ENCODE data around the gene MECP2.
"Not testable (repeated sequence)": the region's sequence is repeated elsewhere in the genome, so short reads cannot be mapped to it uniquely, and the experiment has no call there.

Gene MECP2

GRCh38 chrX:154015581-154016264 is 81.8 kb downstream of the MECP2 start:
- no peak for DNase-seq

DNA sequence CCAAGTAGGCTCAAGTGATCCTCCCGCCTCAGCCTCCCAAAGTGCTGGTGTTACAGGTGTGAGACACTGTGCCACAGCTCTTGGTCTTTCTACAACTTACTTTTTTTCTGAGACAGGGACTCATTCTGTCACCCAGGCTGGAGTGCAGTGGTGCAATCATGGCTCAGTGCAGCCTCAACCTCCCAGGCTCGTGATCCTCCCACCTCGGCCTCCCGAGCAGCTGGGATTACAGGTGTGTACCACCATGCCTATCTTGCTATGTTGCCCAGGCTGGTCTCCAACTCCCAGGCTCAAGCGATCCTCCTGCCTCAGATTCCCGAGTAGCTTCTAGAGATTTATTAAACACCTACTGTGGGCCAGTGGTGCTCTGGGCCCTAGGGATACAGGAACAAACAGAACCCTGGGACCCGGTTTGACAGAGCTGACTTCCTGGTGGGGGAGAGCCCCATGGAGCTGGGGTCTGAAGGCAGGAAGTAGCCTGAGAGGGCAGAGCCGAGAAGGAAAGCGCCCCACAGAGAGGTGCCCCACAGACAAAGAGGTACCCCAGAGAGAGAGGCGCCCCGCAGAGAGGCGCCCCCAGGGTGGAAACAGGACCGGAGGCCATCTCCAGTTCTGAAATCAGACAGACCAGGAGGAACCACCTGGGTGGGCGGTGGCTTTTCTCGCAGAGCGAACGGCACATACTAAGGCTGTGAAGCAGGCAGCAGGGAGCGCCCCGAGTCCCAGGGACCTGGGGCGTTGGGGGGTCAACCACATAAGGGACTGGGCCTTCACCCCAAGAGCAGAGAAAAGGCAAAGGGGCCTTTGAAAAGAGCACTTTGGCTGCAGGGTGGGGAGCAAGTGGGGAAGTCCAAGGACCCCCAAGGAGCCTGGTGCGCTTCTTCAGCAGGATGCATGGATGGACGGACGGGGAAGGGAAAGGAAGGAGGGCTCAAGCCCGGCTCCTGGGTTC is 82.8 kb downstream of the MECP2 start:
- DNase-seq, result no peak

- peak; percentile 52 for DNase-seq
These were observed 83.7 kb downstream of the MECP2 start for GRCh38 chrX:154013614-154014360.

- no peak for DNase-seq
These were observed 84.5 kb downstream of the MECP2 start for GRCh38 chrX:154013001-154013421.

DNA sequence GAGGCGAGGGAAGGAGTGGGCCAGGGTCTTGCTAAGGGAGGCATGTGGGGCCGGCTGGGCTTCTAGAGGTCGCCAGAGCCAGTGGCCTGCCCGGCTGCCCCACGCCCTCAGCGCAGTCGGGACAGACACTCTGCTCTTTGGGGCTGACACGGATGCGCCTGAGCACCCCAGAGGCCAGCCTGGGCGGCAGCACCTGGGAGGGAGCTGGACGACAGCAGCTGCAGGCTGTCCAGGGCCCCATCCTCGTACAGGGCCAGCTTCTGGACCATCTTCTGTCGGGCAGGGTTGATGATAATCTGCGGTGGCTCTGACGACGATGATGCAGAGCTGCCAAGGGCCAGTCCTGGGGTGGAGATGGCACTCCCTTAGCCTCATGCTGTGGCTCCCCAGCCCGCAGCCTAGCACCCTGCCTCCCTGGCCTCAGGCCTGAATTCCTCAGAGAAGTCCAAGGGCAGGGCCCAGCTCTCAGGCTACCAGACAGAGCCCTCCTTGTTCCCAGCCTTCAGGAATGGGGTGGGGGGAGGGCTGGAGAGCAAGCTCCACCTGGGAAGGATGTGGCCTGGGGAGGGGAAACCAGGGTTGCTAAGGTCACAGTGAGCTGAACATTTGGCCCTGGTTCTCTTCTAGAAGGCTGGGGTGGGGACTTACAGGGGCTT is 85.1 kb downstream of the MECP2 start:
- no peak for DNase-seq

DNA sequence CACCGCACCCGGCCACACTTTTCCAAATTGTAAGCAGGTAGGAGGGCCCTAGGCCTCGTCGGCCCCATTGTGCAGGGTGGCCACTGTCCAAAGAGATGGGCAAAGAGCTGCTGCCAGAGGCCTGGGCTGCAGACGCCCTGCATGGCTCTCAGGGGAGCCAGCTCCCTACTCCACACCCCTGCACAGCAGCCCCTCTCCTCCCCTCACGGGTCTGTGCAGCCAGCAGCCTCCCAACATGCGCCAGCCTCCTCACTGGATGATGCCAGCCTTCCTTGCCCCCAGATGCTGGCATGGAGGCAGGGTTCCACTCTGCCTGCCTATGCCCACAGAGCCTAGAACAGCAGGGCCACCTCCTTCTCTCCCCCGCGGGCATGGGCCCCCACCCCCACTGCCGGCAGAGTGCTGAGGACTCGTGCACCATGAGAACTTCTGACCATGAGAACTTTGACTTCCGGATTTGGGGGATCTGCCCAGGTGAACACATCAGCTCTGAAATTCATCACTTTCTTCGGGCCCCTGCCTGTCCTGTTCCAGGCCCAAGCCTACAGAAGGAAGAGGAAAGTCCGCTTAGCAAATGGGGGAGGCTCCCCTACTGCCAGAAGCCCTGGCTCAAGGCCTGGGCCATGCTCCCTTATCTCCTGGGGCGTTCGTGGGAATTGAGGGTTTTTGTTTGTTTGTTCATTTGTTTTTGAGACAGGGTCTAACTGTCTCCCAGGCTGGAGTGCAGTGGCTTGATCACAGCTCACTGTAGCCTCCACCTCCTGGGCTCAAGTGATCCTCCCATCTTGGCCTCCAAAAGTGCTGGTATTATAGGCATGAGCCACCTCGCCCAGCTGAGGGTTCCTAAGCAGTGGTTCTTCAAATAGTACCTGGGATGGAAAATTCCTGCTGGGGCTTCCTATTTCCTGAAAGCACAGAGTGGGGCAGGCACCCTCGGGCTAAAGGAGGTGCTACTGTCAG is 85.9 kb downstream of the MECP2 start:
- no peak for DNase-seq

DNA sequence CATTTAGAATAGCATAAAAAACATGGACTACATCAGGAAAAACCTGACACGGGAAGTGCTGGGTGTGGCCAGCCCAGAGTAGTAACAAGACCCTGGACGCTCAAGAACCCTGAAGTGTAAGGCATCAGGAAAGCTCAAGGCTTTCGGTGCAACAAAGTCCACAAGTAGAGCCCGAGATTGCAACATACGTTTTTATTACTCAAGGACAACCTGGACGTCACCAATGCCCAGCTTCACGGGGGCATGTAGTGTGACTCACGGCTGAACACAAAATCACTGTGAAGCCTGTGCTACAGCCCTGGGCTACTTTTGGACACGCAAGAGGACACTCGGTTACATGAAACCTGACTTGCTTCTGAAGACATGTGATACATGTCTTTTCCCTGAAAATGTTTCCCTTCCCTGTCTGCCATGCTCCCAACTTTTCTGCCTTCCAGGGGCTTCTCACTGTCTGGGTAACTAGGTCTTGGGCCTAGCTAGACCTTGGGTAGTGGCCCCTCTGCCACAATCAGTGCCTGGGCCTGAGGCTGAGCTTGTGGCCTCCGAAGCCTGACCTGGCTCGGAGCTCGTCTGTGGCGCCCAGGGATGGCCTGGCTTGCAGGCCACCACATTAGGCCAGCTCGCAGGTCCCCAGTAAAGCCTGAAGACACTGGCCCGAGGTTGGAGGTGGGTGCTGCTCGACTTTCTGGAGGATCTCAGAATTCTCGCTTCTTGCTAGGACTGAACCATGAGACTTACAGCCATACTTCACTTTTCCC is 87.0 kb downstream of the MECP2 start:
- DNase-seq, result no peak

GRCh38 chrX:154008521-154008920 is 89.0 kb downstream of the MECP2 start:
- DNase-seq, result no peak

GRCh38 chrX:154006947-154007346 is 90.6 kb downstream of the MECP2 start:
- no peak for DNase-seq

GRCh38 chrX:154004315-154004714 is 93.2 kb downstream of the MECP2 start:
- no peak for DNase-seq

DNA sequence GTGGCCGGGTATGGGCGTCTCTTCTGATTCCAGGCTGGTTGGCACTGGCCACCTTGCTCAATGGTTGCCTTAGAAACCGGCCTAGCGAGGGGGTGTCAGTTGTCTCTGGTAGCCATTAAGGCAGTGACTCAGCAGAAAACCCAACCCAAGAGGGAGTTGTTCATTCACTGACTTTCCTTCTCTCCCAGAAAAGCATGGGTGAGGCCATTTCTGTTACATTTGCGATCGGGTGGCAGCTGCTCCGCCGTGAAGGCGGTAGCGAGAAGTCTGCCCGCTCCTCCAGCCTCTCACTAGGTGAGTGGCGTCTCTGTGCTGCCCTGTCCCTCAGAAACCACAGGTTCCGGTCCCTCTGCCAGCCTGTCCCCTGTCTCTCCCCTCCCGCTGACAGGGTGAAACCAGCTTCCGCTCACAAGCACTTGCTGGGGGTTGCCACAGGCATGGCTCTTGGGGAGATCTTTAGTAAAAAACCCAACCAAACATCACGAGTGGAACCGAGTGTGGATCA is 95.2 kb downstream of the MECP2 start:
- peak; percentile 28 for DNase-seq

DNA sequence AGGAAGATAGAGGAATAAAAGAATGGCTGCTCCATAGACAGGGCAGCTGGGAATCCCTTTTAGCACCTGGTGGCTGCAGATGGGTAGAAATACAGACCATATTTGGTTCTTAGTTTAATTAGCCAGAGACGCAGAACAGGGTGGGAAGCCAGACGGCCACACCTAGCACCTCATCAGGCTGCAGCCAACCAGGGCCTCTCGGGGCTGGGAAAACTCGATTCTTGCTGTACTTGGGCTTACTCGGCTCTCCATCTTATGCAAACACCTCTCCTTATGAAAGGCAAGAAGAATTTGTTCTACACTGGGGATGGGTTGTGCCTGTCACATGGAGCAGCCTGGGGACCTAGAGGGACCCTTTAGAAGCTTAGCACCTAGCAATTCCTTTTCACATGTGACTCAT is 97.5 kb downstream of the MECP2 start:
- DNase-seq, result no peak

DNA sequence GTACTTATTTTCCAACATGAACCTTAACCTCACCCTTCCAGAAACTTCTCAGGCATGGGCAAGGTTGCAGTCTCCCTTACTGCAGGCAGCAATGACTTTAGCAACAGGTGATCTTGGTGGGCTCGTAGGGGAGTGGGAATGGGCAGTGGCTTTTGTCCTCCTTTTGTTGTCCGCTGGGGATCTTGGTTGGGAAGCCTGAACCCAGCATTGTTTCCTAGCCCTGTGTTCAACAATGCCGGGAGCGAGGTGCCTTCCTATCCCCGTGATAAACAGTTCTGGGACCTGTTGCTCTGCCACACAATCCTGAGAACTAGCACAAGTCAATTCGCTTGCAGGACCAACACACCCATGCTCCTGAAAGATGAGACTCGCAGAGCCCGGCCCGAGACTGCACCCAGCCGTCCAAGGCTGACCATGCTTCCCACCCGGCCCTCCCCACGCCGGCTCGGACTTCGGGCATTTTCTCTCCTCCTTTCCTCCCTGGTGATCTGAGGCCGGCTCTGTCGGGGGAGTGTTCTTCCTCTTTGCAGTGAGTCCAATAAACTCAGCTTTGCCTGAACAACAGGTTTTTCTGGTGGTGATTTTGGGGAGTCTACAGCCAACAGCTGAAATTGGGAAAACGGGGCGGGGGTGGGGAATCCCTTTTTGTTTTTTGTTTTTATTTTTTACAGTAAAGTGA is 98.0 kb downstream of the MECP2 start:
- no peak for DNase-seq

DNA sequence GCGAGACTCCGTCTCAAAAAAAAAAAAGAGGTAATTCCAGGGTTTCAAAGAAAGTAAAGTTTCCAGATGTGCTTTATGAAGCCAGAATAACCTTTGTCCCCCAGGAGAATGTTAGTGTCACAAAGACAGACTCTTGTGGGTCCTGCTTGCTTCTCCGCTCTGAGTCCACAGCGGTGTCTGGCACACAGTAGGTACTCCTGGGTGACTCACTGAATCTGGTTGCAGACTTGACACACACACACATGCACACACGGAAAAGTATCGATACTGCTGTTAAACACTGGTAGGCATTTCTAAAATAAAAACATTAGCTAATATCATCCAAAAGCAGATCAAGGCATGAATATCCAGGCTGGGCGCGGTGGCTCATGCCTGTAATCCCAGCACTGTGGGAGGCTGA is 102.0 kb downstream of the MECP2 start:
- no peak for DNase-seq

GRCh38 chrX:153994398-153994797 is 103.1 kb downstream of the MECP2 start:
- DNase-seq, result not testable (repeated sequence)

DNA sequence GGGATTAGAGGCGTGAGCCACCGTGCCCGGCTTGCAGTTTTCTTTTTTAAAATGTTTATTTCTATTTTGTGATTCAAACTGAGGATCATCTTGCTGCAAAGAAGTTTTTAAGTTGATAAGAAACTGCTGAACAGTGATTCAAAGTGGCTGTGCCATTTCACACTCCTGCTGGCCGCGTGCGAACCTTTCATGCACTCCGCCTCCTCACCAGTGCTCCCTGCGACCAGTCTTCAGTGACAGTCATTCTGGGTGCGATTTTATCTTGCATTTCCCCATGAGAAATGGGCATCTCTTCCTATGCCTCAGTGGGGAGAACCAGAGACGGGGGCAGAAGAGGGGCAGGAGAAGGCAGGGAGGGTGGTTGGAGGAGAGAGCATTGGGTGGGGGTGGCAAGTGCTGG is 103.5 kb downstream of the MECP2 start:
- no peak for DNase-seq

DNA sequence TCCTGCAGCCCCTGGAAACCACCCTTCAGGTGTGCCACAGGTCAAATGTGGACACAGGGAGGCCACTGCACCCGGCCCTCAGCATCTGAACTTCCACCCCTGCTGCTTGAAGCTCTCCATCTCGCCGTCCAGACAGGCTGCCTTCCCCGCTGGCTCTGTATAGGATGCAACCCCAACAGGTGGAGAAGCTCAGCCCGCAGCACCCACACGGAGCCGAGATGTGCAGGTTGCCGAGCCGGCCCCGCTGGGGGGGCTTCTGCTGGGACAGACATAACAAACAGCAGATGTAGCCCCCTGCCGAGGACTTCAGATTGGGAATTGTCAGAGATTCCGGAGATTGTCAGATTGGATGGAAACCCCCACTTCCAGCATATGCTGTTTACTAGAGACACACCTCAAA is 104.4 kb downstream of the MECP2 start:
- no peak for DNase-seq

- DNase-seq, result no peak
These were observed 105.3 kb downstream of the MECP2 start for GRCh38 chrX:153992180-153992579.

- DNase-seq, result no peak
These were observed 106.4 kb downstream of the MECP2 start for GRCh38 chrX:153991013-153991580.
